GM18520 (cell line): ENCODE data around the gene CYP27C1.

Source experiments
- ATAC-seq: cut with Tn5 transposase; IDR thresholded peaks from one replicate; pipeline ENCODE4 v1.9.1; 2021; ENCODE audit not compliant: unreplicated experiment

CYP27C1 gene

GRCh38 chr2:127195140-127196074 lies 24.7 kb downstream of the CYP27C1 start:
- ATAC-seq: no peak

- ATAC-seq: no peak
These were observed 25.7 kb downstream of the CYP27C1 start for GRCh38 chr2:127194447-127194846.

- no peak for ATAC-seq
These were observed 26.2 kb downstream of the CYP27C1 start for GRCh38 chr2:127193967-127194280.

- ATAC-seq: no peak
These were observed 26.7 kb downstream of the CYP27C1 start for GRCh38 chr2:127193164-127193966.

GRCh38 chr2:127191331-127192219 lies 28.5 kb downstream of the CYP27C1 start:
- ATAC-seq: no peak

GRCh38 chr2:127188797-127189196 lies 31.3 kb downstream of the CYP27C1 start:
- no peak for ATAC-seq

GRCh38 chr2:127187831-127188230 lies 32.3 kb downstream of the CYP27C1 start:
- ATAC-seq: no peak

GRCh38 chr2:127187081-127187775 lies 32.9 kb downstream of the CYP27C1 start:
- ATAC-seq: no peak

GRCh38 chr2:127185705-127186104 lies 34.4 kb downstream of the CYP27C1 start:
- no peak for ATAC-seq

GRCh38 chr2:127185093-127185492 lies 35.0 kb downstream of the CYP27C1 start:
- no peak for ATAC-seq

GRCh38 chr2:127183771-127184170 lies 36.3 kb downstream of the CYP27C1 start:
- ATAC-seq: no peak

- ATAC-seq: no peak
These were observed 37.3 kb downstream of the CYP27C1 start for GRCh38 chr2:127182626-127183458.

- no peak for ATAC-seq
These were observed 38.2 kb downstream of the CYP27C1 start for GRCh38 chr2:127181851-127182250.

GRCh38 chr2:127179766-127180165 lies 40.3 kb downstream of the CYP27C1 start:
- no peak for ATAC-seq

- no peak for ATAC-seq
These were observed 42.4 kb downstream of the CYP27C1 start for GRCh38 chr2:127177617-127178263.

GRCh38 chr2:127176371-127177311 lies 43.5 kb downstream of the CYP27C1 start:
- ATAC-seq: no peak

GRCh38 chr2:127175751-127176354 lies 44.2 kb downstream of the CYP27C1 start:
- no peak for ATAC-seq
